LNCaP clone FGC (cell line): Measurements from ENCODE around the gene SHB.

Source experiments
- DNase-seq: peaks from one replicate; pipeline ENCODE4 v3.0.0-alpha.2; 2011; ENCODE audit warnings: low read depth
- H3K4me3 ChIP-seq: 2 replicates; pipeline ENCODE4 v1.5.1; 2011; ENCODE audit warnings: mild to moderate bottlenecking, low read depth, low read length, control low read depth
- CTCF ChIP-seq: IDR thresholded peaks from 2 replicates; pipeline ENCODE4 v1.5.1; 2012; ENCODE audit warnings: mild to moderate bottlenecking; ENCODE audit not compliant: control insufficient read depth, insufficient read depth; ENCODE audit errors: extremely low read depth

The SHB gene

GRCh38 chr9:38041564-38042243, 27.3 kb downstream of the SHB start:
- no peak overlapping the region for H3K4me3 ChIP-seq
- DNase-seq, result no peak
- TF ChIP-seq CTCF, result no peak

- H3K4me3 ChIP-seq, result no peak overlapping the region
- no peak for TF ChIP-seq CTCF
- no peak for DNase-seq
Measured at GRCh38 chr9:38039907-38040682, 28.9 kb downstream of the SHB start.

GRCh38 chr9:38039090-38039906, 29.7 kb downstream of the SHB start:
- no peak overlapping the region for H3K4me3 ChIP-seq
- no peak for TF ChIP-seq CTCF
- no peak for DNase-seq

- H3K4me3 ChIP-seq, result no peak overlapping the region
- no peak for DNase-seq
- TF ChIP-seq CTCF, result no peak
Measured at GRCh38 chr9:38038307-38039089, 30.5 kb downstream of the SHB start.

GRCh38 chr9:38037981-38038306, 31.1 kb downstream of the SHB start:
- no peak for DNase-seq
- no peak overlapping the region for H3K4me3 ChIP-seq
- TF ChIP-seq CTCF, result no peak

GRCh38 chr9:38036359-38037084, 32.5 kb downstream of the SHB start:
- no peak for TF ChIP-seq CTCF
- no peak for DNase-seq
- H3K4me3 ChIP-seq, result no peak overlapping the region
